GM23248 (cell line): ENCODE data around the gene NIBAN1. TPM values are rescaled to one million over a fixed set of nuclear protein-coding genes. Genes with fewer than 3 reads are reported as not detected.

Experiments
- DNase-seq: peaks from one replicate; pipeline ENCODE4 v3.0.0-alpha.2; 2015
- H2AFZ ChIP-seq: fragments of 200-600 bp; sonication (generic); 2 replicates; pipeline ENCODE4 v1.6.1; 2016; ENCODE audit warnings: antibody characterized with exemption
- H3F3A ChIP-seq: fragments of 200-600 bp; sonication (generic); 2 replicates; pipeline ENCODE4 v1.6.1; 2016; ENCODE audit warnings: mild to moderate bottlenecking, antibody characterized with exemption, mixed run types; ENCODE audit not compliant: insufficient read depth
- H3K27ac ChIP-seq: fragments of 200-600 bp; sonication (generic); 2 replicates; pipeline ENCODE4 v1.5.1; 2016; ENCODE audit warnings: mild to moderate bottlenecking
- H3K27me3 ChIP-seq: fragments of 200-600 bp; sonication (generic); replicated peaks from 2 replicates; pipeline ENCODE4 v1.6.1; 2016; ENCODE audit warnings: mild to moderate bottlenecking; ENCODE audit not compliant: insufficient read depth
- H3K36me3 ChIP-seq: fragments of 200-600 bp; sonication (generic); 2 replicates; pipeline ENCODE4 v1.6.1; 2016; ENCODE audit warnings: low read depth, mild to moderate bottlenecking
- H3K4me1 ChIP-seq: fragments of 200-600 bp; sonication (generic); 2 replicates; pipeline ENCODE4 v1.6.1; 2016; ENCODE audit warnings: mild to moderate bottlenecking; ENCODE audit not compliant: insufficient read depth
- H3K4me2 ChIP-seq: fragments of 200-600 bp; sonication (generic); one replicate; pipeline ENCODE4 v1.6.1; 2016; ENCODE audit warnings: mild to moderate bottlenecking; ENCODE audit not compliant: unreplicated experiment
- H3K4me3 ChIP-seq: fragments of 200-600 bp; sonication (generic); 2 replicates; pipeline ENCODE4 v1.5.1; 2016; ENCODE audit warnings: mild to moderate bottlenecking
- H3K79me2 ChIP-seq: fragments of 200-600 bp; sonication (generic); 2 replicates; pipeline ENCODE4 v1.6.1; 2016; ENCODE audit warnings: mild to moderate bottlenecking; ENCODE audit not compliant: insufficient read depth
- H3K9ac ChIP-seq: fragments of 200-600 bp; sonication (generic); 2 replicates; pipeline ENCODE4 v1.6.1; 2016; ENCODE audit warnings: mild to moderate bottlenecking
- H3K9me2 ChIP-seq: fragments of 200-600 bp; sonication (generic); 2 replicates; pipeline ENCODE4 v1.6.1; 2016; ENCODE audit warnings: mixed run types, mild to moderate bottlenecking, moderate library complexity; ENCODE audit not compliant: insufficient read depth
- H3K9me3 ChIP-seq: fragments of 200-600 bp; sonication (generic); one replicate; pipeline ENCODE4 v1.6.1; 2017; ENCODE audit warnings: low read depth
- H4K20me1 ChIP-seq: fragments of 200-600 bp; sonication (generic); 2 replicates; pipeline ENCODE4 v1.6.0; 2016; ENCODE audit not compliant: insufficient read depth
- EZH2 ChIP-seq: fragments of 200-600 bp; sonication (generic); IDR thresholded peaks from 2 replicates; pipeline ENCODE4 v1.6.1; 2018; ENCODE audit warnings: antibody characterized with exemption, mild to moderate bottlenecking; ENCODE audit not compliant: insufficient read depth, poor library complexity, severe bottlenecking
- EZH2phosphoT487 ChIP-seq: fragments of 200-600 bp; sonication (generic); IDR thresholded peaks from 2 replicates; pipeline ENCODE4 v1.6.1; 2018; ENCODE audit warnings: antibody characterized with exemption, moderate library complexity, mild to moderate bottlenecking, low read depth; ENCODE audit not compliant: insufficient read depth
- WGBS, 2 experiments: methylation state at CpG; one replicate each; pipeline ENCODE4 v1.1.6; 2015 to 2017; ENCODE audit warnings: low lambda C conversion rate in 2 of 2, low coverage in 1 of 2; ENCODE audit errors: missing lambda C conversion rate in 2 of 2; 5-methylcytosine and 5-hydroxymethylcytosine counted together
- in situ Hi-C: fragments of 300-500 bp; cut with MboI; formaldehyde crosslinking; loops from 2 replicates; pipeline ENCODE4 v1.15.0; 2020
- polyA plus RNA-seq: library from polyadenylated mRNA; unstranded; fragments of >200 nt; fragmentation: Nextera tagmentation; extraction: Ambion mirVana; gene quantifications from 2 replicates; pipeline ENCODE4 v1.2.1, GENCODE V29; 2016
- total RNA-seq: library from RNA; depleted of rRNA; stranded (reverse); fragments of >200 nt; shearing (Covaris generic); gene quantifications from 2 replicates; pipeline ENCODE4 v1.2.3, GENCODE V29; 2014

NIBAN1 gene
- total and polyA plus RNA-seq, 2 experiments from 2014 or later, result 19.5 to 34.8 TPM

DNA sequence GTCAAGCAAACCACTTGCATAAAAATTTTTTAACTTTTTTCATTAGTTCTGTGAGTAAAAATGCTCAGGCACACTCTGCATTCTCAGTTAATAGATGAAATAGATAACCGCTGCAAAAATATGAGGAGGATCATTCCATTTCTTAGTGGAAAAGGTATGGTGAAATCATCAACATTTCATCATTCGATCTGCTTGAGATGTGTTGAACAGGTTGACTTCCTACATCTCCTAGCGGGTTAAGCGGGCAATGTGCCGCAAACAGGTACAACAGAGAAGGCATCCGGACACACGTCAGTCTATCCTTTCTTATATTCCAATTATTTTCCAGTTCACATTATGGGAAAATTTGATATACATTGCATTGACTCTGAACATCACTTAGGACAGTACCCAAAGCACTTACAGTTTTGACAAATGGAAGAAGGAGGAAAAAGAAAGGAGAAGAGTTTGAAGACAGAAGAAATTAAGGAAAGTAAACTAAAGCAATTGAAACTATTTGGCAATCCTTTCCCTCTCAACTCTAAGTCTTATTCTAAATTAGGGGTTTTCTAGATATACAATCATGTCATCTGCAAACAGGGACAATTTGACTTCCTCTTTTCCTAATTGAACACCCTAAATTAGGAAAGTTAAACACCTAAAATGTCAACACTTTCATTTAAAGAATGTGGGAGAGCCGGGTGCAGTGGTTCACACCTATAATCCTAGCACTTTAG is 33.5 kb downstream of the NIBAN1 start:
- in situ Hi-C loops, result no loop called here
- Histone ChIP-seq H3K4me2 (no peak overlapping the region), H2AFZ (no peak overlapping the region), H3K79me2 (no peaks in the 10 kb centered on the region), H3K4me3 (no peak overlapping the region), H3K4me1 (peaks cover 9% of the 10 kb centered on the region), H3K27ac (no peak overlapping the region), H3K9me2 (0 out of 2 replicates have a peak, but pooled peaks cover 3% of the 10 kb centered on the region), H4K20me1 (no peaks in the 10 kb centered on the region; the same call in 1 of the 2 replicates), H3K9me3 (no peaks in the 10 kb centered on the region), H3K27me3 (no peaks in the 10 kb centered on the region), H3K9ac (no peak overlapping the region), H3K36me3 (no peaks in the 10 kb centered on the region), H3F3A (no peaks in the 10 kb centered on the region)
- no peak for DNase-seq
- 96% methylated on average over 8 of the region's 8 CpGs for WGBS, 2 experiments
- no peak for TF ChIP-seq EZH2phosphoT487
- TF ChIP-seq EZH2, result no peak

DNA sequence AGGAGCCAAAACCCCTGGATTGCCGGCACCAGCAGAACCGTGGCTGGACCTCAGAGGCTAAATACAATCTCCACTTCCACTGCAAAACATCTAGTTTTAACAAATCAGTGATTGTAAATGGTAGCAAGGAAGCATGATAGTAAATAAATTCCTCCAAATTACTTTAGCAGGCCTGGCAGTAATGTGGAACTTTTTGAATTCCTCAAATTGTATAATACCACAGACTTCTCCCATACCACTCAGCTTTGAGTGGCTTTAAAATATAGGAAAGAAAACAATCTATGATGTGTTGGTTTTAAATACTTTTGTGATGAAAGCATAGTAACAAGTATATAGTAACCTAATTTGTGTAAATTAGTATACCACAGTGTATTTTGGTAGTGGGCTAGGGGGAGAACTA is 34.1 kb downstream of the NIBAN1 start:
- Histone ChIP-seq H3K27me3 (no peaks in the 10 kb centered on the region), H3K27ac (no peak overlapping the region), H3F3A (no peaks in the 10 kb centered on the region), H4K20me1 (no peaks in the 10 kb centered on the region; the same call in 1 of the 2 replicates), H3K4me3 (no peak overlapping the region), H3K9me2 (0 out of 2 replicates have a peak, but pooled peaks cover 3% of the 10 kb centered on the region), H3K9me3 (no peaks in the 10 kb centered on the region), H3K36me3 (no peaks in the 10 kb centered on the region), H3K9ac (no peak overlapping the region), H2AFZ (no peak overlapping the region), H3K4me1 (peaks cover 9% of the 10 kb centered on the region), H3K79me2 (no peaks in the 10 kb centered on the region), H3K4me2 (no peak overlapping the region)
- in situ Hi-C loops, result no loop called here
- DNase-seq, result peak; percentile 38
- WGBS, 2 experiments, result 92 to 100% methylated on average over 2 of the region's 2 CpGs
- no peak for TF ChIP-seq EZH2
- no peak for TF ChIP-seq EZH2phosphoT487

DNA sequence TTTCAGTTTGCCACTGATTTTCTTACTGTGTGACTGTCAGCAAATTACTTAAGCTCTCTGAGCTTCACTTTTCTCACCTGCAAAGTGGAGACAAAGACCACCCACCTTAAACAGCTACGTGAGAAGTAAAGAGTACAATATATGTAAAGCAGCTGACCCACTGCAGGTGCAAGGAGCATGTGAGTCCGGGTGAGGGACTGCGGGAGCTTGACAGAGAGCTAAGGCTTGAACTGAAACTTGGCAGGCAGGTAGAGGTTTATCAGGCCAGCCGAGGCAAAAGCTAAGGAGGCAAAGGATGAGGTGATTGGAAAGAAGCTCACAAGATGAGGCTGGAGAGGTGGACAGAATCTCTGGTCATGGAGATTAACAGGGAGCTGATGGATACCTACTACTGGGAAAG is 36.6 kb downstream of the NIBAN1 start:
- TF ChIP-seq EZH2 (no peak), EZH2phosphoT487 (no peak)
- in situ Hi-C loops, result no loop called here
- no peak overlapping the region for H3K4me3 ChIP-seq
- no peak overlapping the region for H2AFZ ChIP-seq
- H3K79me2 ChIP-seq, result no peaks in the 10 kb centered on the region
- H3K36me3 ChIP-seq, result no peaks in the 10 kb centered on the region
- no peak overlapping the region for H3K4me2 ChIP-seq
- no peaks in the 10 kb centered on the region for H3K27me3 ChIP-seq
- DNase-seq, result no peak
- WGBS, 2 experiments, result 74 to 83% methylated on average over 4 of the region's 4 CpGs
- no peaks in the 10 kb centered on the region for H3K9me2 ChIP-seq
- no peak overlapping the region for H3K9ac ChIP-seq
- H3K4me1 ChIP-seq, result peaks cover 9% of the 10 kb centered on the region
- H4K20me1 ChIP-seq, result no peaks in the 10 kb centered on the region; the same call in 1 of the 2 replicates
- H3F3A ChIP-seq, result no peaks in the 10 kb centered on the region
- H3K9me3 ChIP-seq, result no peaks in the 10 kb centered on the region
- no peak overlapping the region for H3K27ac ChIP-seq

DNA sequence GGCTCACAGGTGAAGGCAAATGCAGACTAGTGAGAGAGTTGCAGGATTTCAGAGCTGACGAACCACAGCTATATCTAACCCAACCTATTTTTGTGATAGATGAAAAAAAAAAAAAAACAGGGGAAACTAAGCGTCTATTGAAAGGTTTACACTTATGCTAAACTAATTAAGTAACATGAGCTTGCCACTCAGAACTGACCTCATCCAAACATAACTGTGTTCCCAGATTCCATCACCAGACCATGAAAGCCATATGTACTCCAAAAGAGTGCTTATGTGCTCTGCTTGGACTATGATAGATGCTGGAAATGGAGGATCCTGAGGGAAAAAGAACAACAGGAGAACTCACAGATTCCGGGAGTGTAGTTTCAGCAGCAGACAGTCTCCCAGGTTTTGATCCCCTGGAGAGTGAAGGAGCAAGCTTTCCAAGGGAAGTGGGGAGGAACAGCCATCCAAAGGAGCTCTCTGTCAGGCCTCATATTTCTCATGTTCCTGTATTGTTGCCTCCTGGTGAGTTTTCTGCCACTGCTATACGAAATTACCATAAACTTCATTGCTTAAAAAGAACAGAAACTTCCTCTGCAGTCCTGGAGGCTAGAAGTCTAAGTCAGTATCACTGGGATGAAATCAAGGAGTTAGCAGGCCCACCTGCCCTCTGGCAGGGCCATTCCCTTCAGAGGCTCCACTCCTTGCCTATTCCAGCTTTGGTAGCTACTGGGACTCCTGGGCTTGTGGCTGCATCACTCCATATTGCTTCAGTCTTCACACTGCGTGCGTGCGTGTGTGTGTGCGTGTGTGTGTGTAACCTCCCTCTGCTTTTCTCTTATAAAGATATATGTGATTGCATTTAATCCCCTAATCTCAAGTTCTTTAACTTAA is 38.1 kb downstream of the NIBAN1 start:
- no peaks in the 10 kb centered on the region for H3K27me3 ChIP-seq
- no peaks in the 10 kb centered on the region for H3K9me3 ChIP-seq
- no peak for TF ChIP-seq EZH2
- no peak for TF ChIP-seq EZH2phosphoT487
- H3K79me2 ChIP-seq, result no peaks in the 10 kb centered on the region
- H3K4me3 ChIP-seq, result no peak overlapping the region
- no peak overlapping the region for H3K9ac ChIP-seq
- no peak overlapping the region for H3K4me2 ChIP-seq
- H3F3A ChIP-seq, result no peaks in the 10 kb centered on the region
- H3K27ac ChIP-seq, result no peak overlapping the region
- in situ Hi-C loops, result no loop called here
- no peak overlapping the region for H2AFZ ChIP-seq
- 95 to 97% methylated on average over 8 of the region's 8 CpGs for WGBS, 2 experiments
- H3K9me2 ChIP-seq, result no peaks in the 10 kb centered on the region
- H3K36me3 ChIP-seq, result no peaks in the 10 kb centered on the region
- H3K4me1 ChIP-seq, result peaks cover 9% of the 10 kb centered on the region
- no peak for DNase-seq
- H4K20me1 ChIP-seq, result no peaks in the 10 kb centered on the region; the same call in 1 of the 2 replicates
